NCI-H2107 treated with DMSO at 0.1 percent for 48 hours (cell line): ENCODE measurements around the gene MYO1F.
"Not testable (repeated sequence)": the region's sequence is repeated elsewhere in the genome, so short reads cannot be mapped to it uniquely, and the experiment has no call there.

Experiments used
- DNase-seq: peaks from one replicate; lab custom pipeline; 2025; ENCODE audit not compliant: unreplicated experiment; lab: John Stamatoyannopoulos, UW

The MYO1F gene

DNA sequence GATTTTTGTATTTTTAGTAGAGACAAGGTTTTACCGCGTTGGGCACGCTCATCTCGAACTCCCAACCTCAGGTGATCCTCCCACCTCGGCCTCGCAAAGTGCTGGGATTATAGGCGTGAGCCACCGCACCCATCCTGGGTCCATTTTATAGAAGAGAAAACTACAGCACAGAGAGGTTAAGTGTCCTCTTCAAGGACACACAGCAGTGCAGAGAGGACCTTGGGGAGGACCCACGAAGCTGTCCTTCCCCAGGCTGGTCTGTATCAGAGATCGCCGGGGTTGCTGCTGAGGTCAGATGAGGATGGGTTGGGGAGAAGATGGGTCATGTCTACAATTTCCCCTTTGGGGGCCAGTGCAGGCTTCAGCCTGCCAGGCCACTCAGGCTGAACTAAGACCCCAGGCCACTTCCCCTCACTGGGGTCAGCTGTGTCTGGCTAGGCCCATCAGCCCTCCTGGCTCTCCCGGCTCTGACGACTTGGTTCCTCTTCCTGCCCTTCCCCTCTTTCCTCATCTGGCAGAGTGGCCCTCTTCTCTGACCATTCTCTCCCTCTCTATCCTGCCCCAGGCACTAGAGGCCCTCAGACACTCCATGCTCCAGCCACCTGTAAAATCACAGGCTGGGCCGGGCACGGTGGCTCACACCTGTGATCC is 9.6 kb downstream of the MYO1F start:
- no peak for DNase-seq

GRCh38 chr19:8566855-8567254 is 10.4 kb downstream of the MYO1F start:
- no peak for DNase-seq

- DNase-seq = not testable (repeated sequence)
These were observed 12.4 kb downstream of the MYO1F start for GRCh38 chr19:8564866-8565265.

DNA sequence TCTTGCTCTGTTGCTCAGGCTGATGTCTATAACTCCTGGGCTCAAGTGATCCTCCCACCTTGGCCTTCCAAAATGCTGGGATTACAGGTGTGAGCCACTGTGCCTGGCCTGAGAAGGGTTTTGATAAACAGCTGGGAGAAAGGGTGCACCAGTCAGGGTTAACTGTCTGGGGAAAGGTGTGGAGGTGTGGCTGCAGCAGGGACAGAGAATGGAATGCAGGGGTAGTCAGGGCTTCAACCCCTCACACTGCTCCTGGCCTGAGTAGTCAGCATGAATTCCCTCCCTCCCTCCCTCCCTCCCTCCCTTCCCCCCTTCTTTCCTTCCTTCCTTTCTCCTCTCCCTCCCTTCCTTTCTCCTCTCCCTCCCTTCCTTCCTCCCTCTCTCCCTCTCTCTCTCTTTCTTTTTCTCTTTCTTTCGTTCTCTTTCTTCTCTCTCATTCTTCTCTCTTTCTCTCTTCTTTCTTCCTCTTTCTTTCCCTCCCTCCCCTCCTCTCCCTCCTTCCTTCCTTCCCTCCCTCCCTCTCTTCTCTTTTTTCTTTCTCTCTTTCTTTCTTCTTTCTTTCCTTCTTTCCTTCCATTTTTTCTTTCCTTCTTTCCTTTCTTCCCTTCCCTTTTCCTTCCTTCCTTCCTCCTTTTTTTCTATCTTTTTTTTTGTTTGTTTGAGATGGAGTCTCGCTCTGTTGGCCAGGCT is 16.0 kb downstream of the MYO1F start:
- no peak for DNase-seq

DNA sequence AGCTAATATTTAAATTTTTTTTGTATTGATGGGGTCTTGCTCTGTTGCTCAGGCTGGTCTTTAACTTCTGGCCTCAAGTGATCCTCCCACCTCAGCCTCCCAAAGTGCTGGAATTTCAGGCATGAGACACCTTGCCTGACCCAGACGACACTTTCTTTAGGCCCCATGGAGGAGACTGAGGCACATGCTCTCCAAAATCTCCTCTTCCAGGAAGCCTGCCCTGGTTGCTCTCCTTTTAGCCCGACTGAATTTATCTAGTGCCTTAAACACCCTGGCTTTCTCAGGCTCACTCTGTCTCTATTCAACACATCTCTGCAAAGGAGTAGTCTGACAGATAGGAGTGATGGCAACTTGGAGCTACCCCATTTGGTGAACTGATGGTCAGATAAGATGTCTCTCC is 18.9 kb downstream of the MYO1F start:
- no peak for DNase-seq

DNA sequence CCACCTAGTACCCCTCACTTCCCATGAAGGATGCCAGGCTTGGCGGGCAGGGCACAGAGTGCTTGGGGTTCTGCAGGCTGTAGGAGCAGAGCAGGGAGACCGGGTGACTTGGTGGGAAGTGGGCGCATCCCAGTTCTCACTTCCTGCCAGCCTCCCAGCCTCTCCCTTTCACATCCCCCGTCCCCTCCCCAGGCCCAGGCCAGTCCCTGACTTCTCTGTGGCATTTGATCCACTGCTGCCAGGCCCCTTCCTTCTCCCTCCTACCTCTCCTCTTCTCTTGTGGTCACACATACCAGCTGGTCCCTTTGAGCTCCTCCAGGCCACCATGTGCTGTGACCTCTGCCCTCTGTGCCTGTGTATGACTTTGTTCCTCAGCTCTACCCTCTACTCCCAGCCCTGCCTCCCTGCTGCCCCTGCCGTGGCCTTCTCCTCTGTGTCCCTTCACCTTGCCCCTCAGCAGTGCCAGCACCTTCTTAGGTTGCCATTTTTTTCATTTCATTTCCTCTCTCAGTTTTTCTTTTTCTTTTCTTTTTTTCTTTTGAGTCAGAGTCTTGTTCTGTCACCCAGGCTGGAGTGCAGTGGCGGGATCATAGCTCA is 19.5 kb downstream of the MYO1F start:
- no peak for DNase-seq

- not testable (repeated sequence) for DNase-seq
These were observed 23.5 kb downstream of the MYO1F start for GRCh38 chr19:8553729-8554128.

- DNase-seq = no peak
These were observed 24.4 kb downstream of the MYO1F start for GRCh38 chr19:8552810-8553209.

GRCh38 chr19:8550070-8550469 is 27.2 kb downstream of the MYO1F start:
- no peak for DNase-seq

- no peak for DNase-seq
These were observed 31.5 kb downstream of the MYO1F start for GRCh38 chr19:8545743-8546142.

GRCh38 chr19:8544168-8544567 is 33.1 kb downstream of the MYO1F start:
- no peak for DNase-seq

- no peak for DNase-seq
These were observed 37.6 kb downstream of the MYO1F start for GRCh38 chr19:8539621-8540149.

- no peak for DNase-seq
These were observed 40.1 kb downstream of the MYO1F start for GRCh38 chr19:8537099-8537498.

GRCh38 chr19:8536282-8536681 is 41.0 kb downstream of the MYO1F start:
- no peak for DNase-seq

DNA sequence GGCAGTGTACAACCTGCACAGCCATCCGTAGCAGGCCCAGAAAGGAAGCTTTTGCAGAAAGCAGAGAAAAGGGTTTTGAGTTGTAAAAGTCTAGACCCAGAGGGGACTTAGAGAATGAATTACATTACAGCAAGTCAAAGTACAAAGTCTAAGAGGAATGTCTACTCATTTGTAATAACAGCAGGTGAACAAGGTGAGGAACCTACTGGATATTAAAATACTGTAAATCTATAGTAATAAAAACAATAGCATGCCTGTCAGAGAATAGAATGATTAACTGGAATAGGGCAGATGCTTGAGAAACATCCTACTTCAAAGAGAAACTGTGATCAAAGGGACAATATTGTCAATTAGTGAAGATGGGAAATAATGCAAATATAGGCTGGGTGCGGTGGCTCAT is 45.0 kb downstream of the MYO1F start:
- DNase-seq = no peak

GRCh38 chr19:8531470-8531869 is 45.8 kb downstream of the MYO1F start:
- no peak for DNase-seq

DNA sequence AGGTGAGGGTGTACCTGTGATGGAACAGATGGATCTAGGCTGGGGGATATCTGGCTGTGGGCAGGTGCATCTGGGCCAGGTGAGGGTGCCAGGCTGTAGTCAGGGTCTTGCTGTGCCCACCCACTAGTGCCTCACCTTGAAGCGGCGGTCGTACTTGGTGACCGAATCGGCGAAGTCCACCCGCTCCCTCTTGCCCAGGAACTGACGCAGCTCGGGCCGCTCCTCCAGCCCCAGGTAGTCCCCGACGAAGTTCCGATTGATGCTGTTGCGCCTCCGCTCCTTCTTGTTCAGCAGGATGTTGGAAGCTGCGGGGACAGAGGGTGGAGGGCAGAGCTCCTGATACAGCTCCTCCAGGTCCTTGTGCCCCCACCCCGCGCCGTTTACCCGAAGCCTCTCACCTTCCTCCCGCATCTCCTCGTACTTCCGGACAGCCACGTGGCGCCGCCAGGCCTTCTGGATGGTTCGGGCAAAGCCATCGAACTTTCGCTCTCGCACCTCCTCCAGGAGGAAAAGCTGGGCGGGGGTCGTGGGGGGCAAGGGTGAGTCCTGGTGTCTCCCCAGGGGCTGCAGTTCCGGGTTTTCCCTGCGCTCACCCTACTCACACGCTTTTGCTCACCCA is 47.1 kb downstream of the MYO1F start:
- no peak for DNase-seq

GRCh38 chr19:8529369-8530006 is 47.8 kb downstream of the MYO1F start:
- no peak for DNase-seq

GRCh38 chr19:8528500-8528899 is 48.7 kb downstream of the MYO1F start:
- DNase-seq = no peak

DNA sequence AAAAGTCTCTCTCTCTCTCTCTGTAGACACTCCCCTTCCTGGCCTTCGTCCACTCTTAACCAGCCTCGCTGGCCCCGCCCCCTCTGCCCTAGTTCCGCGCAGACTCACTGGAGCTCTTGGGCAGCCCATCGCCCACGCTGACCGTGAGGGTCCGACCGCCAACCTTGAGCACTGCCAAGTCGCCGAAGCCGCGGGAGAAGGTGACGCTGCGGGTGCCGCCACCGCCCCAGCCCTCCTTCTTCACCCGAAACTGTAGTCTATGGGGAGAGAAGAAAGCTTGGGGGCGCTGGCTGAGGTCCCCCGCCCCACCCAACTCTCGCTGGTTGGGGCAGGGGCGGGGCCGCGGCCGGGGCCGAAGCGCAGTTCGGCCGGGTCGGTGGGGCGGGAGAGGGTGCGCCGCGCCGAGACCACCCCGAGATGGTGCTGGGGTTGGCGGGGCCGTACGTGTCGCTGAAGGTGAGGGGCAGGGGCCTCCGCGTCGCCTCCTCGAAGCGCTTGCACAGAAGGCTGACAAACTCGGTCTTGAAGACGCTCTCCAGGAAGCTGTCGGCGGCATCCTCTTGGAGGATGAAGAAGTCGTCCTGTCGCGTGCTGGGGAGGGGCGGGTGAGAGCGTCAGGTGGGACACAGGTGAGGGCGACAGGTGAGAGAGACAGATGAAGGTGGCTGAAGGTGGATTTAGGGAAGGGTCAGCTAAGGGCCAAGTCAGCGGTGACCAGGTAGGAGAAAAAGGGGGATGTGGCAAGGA is 50.7 kb downstream of the MYO1F start:
- no peak for DNase-seq

DNA sequence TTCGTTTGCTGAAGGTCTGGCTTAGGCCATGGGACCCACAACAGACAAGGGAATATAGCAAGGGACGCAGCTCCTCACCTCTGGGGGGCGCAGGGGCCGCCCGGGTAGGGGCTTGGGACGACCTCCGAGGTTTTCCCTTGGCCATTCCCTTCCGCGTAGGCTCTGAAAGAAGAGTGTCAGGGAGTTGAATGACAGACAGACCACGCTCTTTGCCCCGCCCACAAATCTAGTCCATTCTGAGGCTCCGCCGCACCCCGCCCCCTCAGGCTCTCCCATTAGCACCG is 51.9 kb downstream of the MYO1F start:
- no peak for DNase-seq
